NCI-H82 treated with DMSO at 0.1 percent for 48 hours (cell line): Measurements from ENCODE around the gene SH3PXD2A.
"Not testable (repeated sequence)": the region's sequence is repeated elsewhere in the genome, so short reads cannot be mapped to it uniquely, and the experiment has no call there.

Experiments
- DNase-seq: peaks from one replicate; lab custom pipeline; 2025; ENCODE audit not compliant: unreplicated experiment; lab: John Stamatoyannopoulos, UW

The SH3PXD2A gene

GRCh38 chr10:103751667-103752290 lies 103.6 kb downstream of the SH3PXD2A start:
- DNase-seq: no peak

- no peak for DNase-seq
Measured at GRCh38 chr10:103750836-103751235, 104.5 kb downstream of the SH3PXD2A start.

- no peak for DNase-seq
Measured at GRCh38 chr10:103749779-103750178, 105.6 kb downstream of the SH3PXD2A start.

- DNase-seq: no peak
Measured at GRCh38 chr10:103748020-103748419, 107.4 kb downstream of the SH3PXD2A start.

- DNase-seq: no peak
Measured at GRCh38 chr10:103747193-103747865, 108.0 kb downstream of the SH3PXD2A start.

GRCh38 chr10:103746598-103746997 lies 108.8 kb downstream of the SH3PXD2A start:
- no peak for DNase-seq

GRCh38 chr10:103745341-103746247 lies 109.8 kb downstream of the SH3PXD2A start:
- DNase-seq: no peak

- no peak for DNase-seq
Measured at GRCh38 chr10:103742824-103743223, 112.6 kb downstream of the SH3PXD2A start.

- DNase-seq: no peak
Measured at GRCh38 chr10:103740611-103741010, 114.8 kb downstream of the SH3PXD2A start.

GRCh38 chr10:103739039-103739764 lies 116.2 kb downstream of the SH3PXD2A start:
- peak; percentile 7 for DNase-seq

- DNase-seq: no peak
Measured at GRCh38 chr10:103737735-103738367, 117.5 kb downstream of the SH3PXD2A start.

GRCh38 chr10:103736763-103737162 lies 118.6 kb downstream of the SH3PXD2A start:
- peak; percentile 19 for DNase-seq

GRCh38 chr10:103736044-103736443 lies 119.3 kb downstream of the SH3PXD2A start:
- DNase-seq: no peak

- DNase-seq: no peak
Measured at GRCh38 chr10:103734731-103735130, 120.6 kb downstream of the SH3PXD2A start.

GRCh38 chr10:103733045-103733419 lies 122.3 kb downstream of the SH3PXD2A start:
- no peak for DNase-seq

GRCh38 chr10:103732339-103733044 lies 122.9 kb downstream of the SH3PXD2A start:
- DNase-seq: no peak

- no peak for DNase-seq
Measured at GRCh38 chr10:103731609-103732270, 123.6 kb downstream of the SH3PXD2A start.

GRCh38 chr10:103731026-103731425 lies 124.3 kb downstream of the SH3PXD2A start:
- DNase-seq: not testable (repeated sequence)

GRCh38 chr10:103729851-103730250 lies 125.5 kb downstream of the SH3PXD2A start:
- DNase-seq: no peak
